GM18517 (cell line): Measurements from ENCODE around the gene HOXC5.

Experiments
- ATAC-seq: cut with Tn5 transposase; IDR thresholded peaks from one replicate; pipeline ENCODE4 v1.9.1; 2021; ENCODE audit warnings: mild to moderate bottlenecking, moderate library complexity; ENCODE audit not compliant: unreplicated experiment

Gene HOXC5

GRCh38 chr12:54019091-54019811 is 13.6 kb upstream of the HOXC5 start:
- ATAC-seq: no peak

DNA sequence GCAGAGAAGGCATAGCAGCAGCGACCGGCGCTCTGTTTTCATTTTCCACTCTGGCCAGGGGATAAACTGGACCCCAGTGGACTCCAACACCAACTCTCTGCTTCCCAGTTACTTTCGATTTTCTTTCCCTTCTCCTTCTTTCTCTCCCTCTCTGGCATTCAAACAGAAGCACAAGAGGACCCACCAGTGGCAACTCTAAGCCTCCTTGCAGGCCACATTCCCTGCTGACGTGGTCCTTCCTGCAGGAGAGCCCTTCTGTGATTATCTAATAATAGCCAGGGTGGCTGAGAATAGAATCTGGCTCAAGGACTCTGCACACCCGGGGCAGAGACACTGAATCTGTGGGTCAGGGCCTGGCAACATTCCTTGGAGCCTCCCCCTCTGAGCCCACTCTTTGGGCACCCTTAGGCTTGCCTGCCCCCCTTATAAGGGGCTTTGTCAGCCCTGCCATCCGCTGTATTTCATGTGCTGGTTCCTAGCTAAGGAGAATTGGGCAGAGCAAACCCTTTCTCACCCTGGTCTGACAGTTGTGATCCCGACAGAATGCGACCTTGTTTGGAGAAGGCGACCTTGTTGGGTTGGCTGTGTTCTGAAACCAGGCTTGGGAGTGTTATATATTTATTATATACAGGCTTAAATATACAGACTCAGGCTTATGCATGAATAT is 12.8 kb upstream of the HOXC5 start:
- no peak for ATAC-seq

DNA sequence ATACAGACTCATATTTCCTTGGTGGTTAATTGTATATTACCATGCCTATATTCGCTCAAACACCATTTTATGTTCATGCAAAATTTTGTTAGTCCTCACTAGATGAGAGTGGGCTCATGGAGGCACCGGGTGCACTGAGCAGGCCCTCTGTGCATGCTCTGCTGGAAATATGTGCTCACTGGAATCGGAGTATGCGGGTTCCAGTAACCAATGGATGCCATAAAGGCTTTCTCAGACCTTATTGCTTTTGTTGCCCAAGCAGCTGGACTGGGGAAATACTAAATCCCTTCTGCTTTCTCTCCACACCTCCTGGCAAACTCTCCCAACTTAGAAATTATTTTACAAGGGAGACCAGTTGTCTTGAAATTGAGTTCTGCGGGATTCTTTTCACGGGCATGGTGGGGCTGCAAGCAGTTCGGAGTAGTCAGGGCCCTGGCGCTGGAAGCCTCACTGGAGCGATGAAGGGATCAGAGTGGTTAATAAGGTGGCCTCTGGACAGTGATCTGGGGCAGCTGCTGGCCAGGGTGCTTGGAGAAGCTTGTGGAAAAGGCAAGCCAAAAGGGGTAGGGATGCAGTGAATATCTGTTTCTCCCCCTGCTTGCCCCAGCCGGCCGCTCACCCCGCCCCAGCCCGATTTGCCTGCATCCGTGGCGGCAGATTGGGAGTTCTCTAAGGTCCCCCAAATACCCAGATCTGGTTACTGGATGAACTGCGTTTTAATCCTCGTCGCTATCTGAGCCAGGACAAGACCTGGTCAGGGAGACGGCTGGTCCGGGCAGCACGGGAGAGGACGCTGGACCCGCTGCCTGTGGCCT is 12.1 kb upstream of the HOXC5 start:
- ATAC-seq: no peak

DNA sequence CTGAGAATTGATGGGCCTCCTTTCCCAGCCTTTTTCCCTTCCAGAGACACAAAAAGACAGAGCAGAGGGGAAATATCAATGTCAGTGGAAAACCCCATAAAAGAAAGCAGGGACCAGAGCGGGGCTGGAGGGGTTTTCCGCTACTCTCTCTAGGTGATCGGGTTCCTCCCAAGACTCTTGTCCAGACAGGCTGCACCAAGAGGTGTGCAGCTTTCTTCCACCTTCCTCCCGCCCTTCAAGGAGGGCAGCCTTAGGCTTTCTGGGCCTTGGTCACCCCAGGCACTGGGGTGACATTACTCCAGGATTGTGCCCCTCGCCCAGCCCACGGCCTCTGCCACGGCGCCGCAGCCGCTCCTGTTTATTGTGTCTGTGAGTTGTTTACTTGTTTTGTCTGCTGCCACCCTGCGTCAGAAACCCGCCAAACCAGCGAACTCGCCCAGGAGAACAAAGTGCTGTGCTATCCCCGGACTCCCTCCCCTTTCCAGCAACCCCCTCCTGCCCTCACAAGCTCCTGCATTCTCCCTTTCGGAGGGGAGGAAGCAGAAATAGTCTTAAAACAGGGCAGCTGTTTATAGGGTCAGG is 11.3 kb upstream of the HOXC5 start:
- ATAC-seq: no peak

DNA sequence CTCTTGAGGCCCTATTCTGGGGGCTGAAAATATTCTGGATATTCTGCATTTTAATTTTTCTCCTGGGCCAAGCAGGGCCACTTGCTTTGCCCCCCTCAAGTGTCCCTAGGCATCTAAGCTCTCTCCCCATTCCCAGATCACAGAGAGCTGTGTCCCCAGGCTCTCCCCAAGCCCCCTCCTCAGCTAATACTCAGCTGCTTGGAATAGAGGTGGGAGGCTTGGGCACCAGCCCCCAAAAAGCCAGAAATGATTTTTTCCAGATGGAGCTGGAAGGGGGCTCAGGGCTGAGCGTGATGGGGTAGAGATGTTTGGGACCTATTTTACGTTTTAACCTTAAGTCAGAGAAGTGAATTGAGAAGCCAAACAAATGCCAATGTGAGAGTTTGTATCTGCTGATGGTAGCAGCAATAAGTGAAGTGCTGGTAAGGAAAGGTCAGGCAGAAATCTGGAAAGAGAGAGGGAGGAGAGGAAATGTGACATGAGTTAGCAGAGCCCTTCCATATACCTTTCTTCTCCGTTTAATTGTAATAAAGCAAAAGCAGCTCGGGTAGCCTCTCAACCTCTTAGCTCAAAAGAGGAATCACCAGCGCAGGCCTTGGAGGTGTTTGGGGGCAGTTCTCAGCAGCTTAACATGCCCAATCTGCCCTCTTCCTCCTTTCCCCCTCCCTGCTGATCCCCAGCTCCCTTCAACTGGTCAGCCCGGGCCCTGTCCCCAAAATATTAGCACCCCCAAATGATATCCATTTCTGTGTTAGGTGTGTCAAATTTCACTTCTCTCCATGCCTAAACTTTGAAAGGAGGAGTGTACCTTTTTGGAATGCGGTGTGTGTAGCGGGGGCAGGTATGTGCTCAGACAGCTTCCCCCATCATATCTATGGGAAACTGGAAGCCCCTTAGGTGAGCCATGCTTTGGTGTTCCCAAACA is 9.6 kb upstream of the HOXC5 start:
- no peak for ATAC-seq

- no peak for ATAC-seq
Observed at GRCh38 chr12:54024127-54024526, 8.7 kb upstream of the HOXC5 start.

GRCh38 chr12:54024581-54025305 is 8.1 kb upstream of the HOXC5 start:
- no peak for ATAC-seq

- no peak for ATAC-seq
Observed at GRCh38 chr12:54025499-54026405, 7.1 kb upstream of the HOXC5 start.

GRCh38 chr12:54026640-54027441 is 6.0 kb upstream of the HOXC5 start:
- no peak for ATAC-seq

GRCh38 chr12:54027442-54027786 is 5.4 kb upstream of the HOXC5 start:
- no peak for ATAC-seq

DNA sequence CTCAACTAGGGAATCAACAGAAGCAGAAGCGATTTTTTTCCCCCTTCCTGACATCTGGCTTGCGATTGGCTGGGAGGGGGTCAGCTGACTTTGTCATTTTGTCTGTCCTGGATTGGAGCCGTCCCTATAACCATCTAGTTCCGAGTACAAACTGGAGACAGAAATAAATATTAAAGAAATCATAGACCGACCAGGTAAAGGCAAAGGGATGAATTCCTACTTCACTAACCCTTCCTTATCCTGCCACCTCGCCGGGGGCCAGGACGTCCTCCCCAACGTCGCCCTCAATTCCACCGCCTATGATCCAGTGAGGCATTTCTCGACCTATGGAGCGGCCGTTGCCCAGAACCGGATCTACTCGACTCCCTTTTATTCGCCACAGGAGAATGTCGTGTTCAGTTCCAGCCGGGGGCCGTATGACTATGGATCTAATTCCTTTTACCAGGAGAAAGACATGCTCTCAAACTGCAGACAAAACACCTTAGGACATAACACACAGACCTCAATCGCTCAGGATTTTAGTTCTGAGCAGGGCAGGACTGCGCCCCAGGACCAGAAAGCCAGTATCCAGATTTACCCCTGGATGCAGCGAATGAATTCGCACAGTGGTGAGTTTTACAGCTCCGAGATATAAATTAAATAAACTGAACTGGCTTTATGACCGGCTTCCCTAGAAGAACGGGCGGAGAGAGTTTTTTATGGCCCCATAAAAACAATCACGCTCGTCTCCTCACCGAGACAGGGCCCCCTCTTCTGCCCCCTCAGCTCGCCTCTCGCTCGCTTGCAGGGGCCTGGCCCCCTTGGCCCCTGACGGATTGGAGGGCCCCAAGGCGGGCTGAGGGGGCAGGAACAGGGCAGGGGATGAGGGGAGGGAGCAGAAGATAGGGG is 4.3 kb upstream of the HOXC5 start, which contains the start of gene HOXC6:
Gene HOXC6, plus strand, starts transcription at position 127 of the 888 bp plus-strand sequence. Its CDS starts 82 bp downstream, at position 209.
- ATAC-seq: no peak

DNA sequence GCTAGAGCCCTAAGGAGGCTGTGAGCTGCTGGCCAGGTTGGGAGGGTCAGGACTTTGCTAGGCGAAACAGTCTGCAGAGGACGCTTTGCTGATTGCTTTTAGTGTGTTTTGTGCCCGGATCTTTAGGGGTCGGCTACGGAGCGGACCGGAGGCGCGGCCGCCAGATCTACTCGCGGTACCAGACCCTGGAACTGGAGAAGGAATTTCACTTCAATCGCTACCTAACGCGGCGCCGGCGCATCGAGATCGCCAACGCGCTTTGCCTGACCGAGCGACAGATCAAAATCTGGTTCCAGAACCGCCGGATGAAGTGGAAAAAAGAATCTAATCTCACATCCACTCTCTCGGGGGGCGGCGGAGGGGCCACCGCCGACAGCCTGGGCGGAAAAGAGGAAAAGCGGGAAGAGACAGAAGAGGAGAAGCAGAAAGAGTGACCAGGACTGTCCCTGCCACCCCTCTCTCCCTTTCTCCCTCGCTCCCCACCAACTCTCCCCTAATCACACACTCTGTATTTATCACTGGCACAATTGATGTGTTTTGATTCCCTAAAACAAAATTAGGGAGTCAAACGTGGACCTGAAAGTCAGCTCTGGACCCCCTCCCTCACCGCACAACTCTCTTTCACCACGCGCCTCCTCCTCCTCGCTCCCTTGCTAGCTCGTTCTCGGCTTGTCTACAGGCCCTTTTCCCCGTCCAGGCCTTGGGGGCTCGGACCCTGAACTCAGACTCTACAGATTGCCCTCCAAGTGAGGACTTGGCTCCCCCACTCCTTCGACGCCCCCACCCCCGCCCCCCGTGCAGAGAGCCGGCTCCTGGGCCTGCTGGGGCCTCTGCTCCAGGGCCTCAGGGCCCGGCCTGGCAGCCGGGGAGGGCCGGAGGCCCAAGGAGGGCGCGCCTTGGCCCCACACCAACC is 3.1 kb upstream of the HOXC5 start:
- no peak for ATAC-seq

DNA sequence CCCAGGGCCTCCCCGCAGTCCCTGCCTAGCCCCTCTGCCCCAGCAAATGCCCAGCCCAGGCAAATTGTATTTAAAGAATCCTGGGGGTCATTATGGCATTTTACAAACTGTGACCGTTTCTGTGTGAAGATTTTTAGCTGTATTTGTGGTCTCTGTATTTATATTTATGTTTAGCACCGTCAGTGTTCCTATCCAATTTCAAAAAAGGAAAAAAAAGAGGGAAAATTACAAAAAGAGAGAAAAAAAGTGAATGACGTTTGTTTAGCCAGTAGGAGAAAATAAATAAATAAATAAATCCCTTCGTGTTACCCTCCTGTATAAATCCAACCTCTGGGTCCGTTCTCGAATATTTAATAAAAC is 2.4 kb upstream of the HOXC5 start:
- no peak for ATAC-seq

DNA sequence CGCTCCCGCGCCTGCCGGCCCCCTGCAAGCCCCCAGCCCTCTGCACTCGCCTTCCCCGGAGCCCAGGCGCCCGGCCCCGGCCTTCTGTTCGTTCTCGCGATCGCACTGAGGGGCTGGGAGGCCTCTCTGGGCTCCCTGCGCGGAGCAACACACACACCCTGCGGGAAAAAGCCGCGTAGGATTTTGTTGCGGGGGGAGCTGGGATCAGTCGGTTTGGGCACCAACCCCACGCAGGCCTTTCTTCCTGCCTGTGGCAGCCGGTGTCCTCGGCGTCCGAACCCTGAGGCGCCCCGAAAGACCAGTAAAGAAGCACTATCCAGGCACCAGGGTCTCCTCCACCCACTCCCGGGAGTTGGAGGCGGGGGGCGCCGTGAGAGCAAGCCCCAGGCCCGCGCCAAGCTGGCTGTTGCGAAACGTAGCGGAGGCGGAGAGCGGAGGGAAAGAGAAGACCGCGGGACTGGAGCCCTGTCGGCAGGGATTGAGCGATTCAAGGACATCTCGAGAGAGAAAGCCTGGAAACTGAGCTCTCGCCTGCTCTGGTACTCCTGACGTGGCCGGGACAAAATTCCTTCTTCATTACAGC is 1.9 kb upstream of the HOXC5 start:
- no peak for ATAC-seq

DNA sequence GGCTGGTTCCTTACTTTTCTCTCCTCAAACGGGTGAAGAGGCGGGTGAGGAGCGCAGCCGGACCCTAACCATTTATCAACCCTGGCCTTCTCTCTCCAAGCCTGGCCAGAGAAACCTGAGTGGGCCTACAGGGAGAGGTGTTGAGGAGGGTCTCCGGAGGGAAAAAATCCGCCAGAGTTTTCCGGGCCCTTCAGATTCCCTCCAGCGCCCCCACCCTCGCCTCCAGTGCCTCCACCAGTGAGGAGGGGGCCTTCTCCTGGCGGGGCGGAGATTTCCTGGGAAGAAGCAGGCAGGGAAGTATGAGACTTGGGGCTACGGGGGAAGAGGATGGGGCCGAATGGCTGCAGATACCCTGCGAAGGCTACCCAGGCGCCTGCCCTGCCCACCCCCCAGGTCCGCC is 1.4 kb upstream of the HOXC5 start:
- ATAC-seq: no peak
